H9 (cell line): ENCODE data around the gene ZNF415. TPM values are rescaled to one million over a fixed set of nuclear protein-coding genes. Genes with fewer than 3 reads are reported as not detected.

Source experiments
- DNase-seq: peaks from one replicate; pipeline ENCODE4 v3.0.0-alpha.2; 2017
- H2AFZ ChIP-seq: one replicate; pipeline ENCODE4 v1.6.1; 2013; ENCODE audit warnings: mild to moderate bottlenecking, low read length, control low read depth, moderate library complexity
- H2AK5ac ChIP-seq: 2 replicates; pipeline ENCODE4 v1.6.1; 2013; ENCODE audit warnings: low read length, control low read depth, mixed read lengths; ENCODE audit not compliant: insufficient read length
- H2BK120ac ChIP-seq: one replicate; pipeline ENCODE4 v1.6.1; 2013; ENCODE audit warnings: low read depth, mild to moderate bottlenecking, low read length, control low read depth, inconsistent platforms; ENCODE audit not compliant: poor library complexity, severe bottlenecking
- H2BK12ac ChIP-seq: 2 replicates; pipeline ENCODE4 v1.6.1; 2013; ENCODE audit warnings: low read length, control low read depth, mixed read lengths, low read depth; ENCODE audit not compliant: insufficient read length
- H2BK15ac ChIP-seq: 2 replicates; pipeline ENCODE4 v1.6.1; 2013; ENCODE audit warnings: low read depth, low read length, control low read depth
- H2BK20ac ChIP-seq: one replicate; pipeline ENCODE4 v1.6.1; 2013; ENCODE audit warnings: low read depth, mild to moderate bottlenecking, low read length, control low read depth, inconsistent platforms; ENCODE audit not compliant: poor library complexity, severe bottlenecking
- H2BK5ac ChIP-seq: 2 replicates; pipeline ENCODE4 v1.6.1; 2013; ENCODE audit warnings: low read length, control low read depth, mixed read lengths; ENCODE audit not compliant: insufficient read length
- H3K14ac ChIP-seq: 2 replicates; pipeline ENCODE4 v1.6.1; 2013; ENCODE audit warnings: low read length, control low read depth; ENCODE audit not compliant: insufficient read depth
- H3K18ac ChIP-seq: 2 replicates; pipeline ENCODE4 v1.6.1; 2013; ENCODE audit warnings: low read depth, mild to moderate bottlenecking, mixed read lengths, low read length, control low read depth; ENCODE audit not compliant: insufficient read length
- H3K23ac ChIP-seq: 2 replicates; pipeline ENCODE4 v1.6.1; 2013; ENCODE audit warnings: low read length, control low read depth, mixed read lengths, low read depth; ENCODE audit not compliant: insufficient read length
- H3K23me2 ChIP-seq: 2 replicates; pipeline ENCODE4 v1.6.1; 2013; ENCODE audit warnings: low read depth, mild to moderate bottlenecking, mixed read lengths, low read length, control low read depth; ENCODE audit not compliant: insufficient read length, poor library complexity, severe bottlenecking
- H3K27ac ChIP-seq: 2 replicates; pipeline ENCODE4 v1.5.1; 2013; ENCODE audit warnings: low read length, control low read depth, mixed read lengths, low read depth; ENCODE audit not compliant: insufficient read length
- H3K27me3 ChIP-seq: 2 replicates; pipeline ENCODE4 v1.6.1; 2013; ENCODE audit warnings: low read length, control low read depth, inconsistent platforms; ENCODE audit not compliant: insufficient read depth
- H3K4ac ChIP-seq: 2 replicates; pipeline ENCODE4 v1.6.1; 2013; ENCODE audit warnings: low read depth, mild to moderate bottlenecking, control low read depth, inconsistent platforms, low read length, moderate library complexity
- H3K4me1 ChIP-seq: 2 replicates; pipeline ENCODE4 v1.6.1; 2013; ENCODE audit warnings: low read length, control low read depth, inconsistent platforms; ENCODE audit not compliant: insufficient read depth
- H3K4me2 ChIP-seq: 2 replicates; pipeline ENCODE4 v1.6.1; 2013; ENCODE audit warnings: low read length, control low read depth, mixed read lengths; ENCODE audit not compliant: insufficient read length, insufficient read depth
- H3K56ac ChIP-seq: 2 replicates; pipeline ENCODE4 v1.6.1; 2013; ENCODE audit warnings: low read depth, mild to moderate bottlenecking, mixed read lengths, low read length, control low read depth; ENCODE audit not compliant: insufficient read length
- H3K79me1 ChIP-seq: 2 replicates; pipeline ENCODE4 v1.6.1; 2013; ENCODE audit warnings: low read depth, mild to moderate bottlenecking, moderate library complexity, low read length, control low read depth, inconsistent platforms; ENCODE audit not compliant: insufficient read depth, poor library complexity, severe bottlenecking
- H3K79me2 ChIP-seq: 2 replicates; pipeline ENCODE4 v1.6.1; 2013; ENCODE audit warnings: low read length, control low read depth, inconsistent platforms; ENCODE audit not compliant: insufficient read depth
- H3K9ac ChIP-seq: 2 replicates; pipeline ENCODE4 v1.6.1; 2013; ENCODE audit warnings: low read length, control low read depth, mixed read lengths; ENCODE audit not compliant: insufficient read length; ENCODE audit errors: extremely low read depth
- H3K9me3 ChIP-seq: one replicate; pipeline ENCODE4 v1.6.1; 2013; ENCODE audit warnings: low read depth, low read length, inconsistent platforms; ENCODE audit not compliant: control insufficient read depth
- H3T11ph ChIP-seq: one replicate; pipeline ENCODE4 v1.6.1; 2013; ENCODE audit warnings: mild to moderate bottlenecking, low read length, control low read depth, inconsistent platforms
- H4K20me1 ChIP-seq: one replicate; pipeline ENCODE4 v1.6.1; 2013; ENCODE audit not compliant: control insufficient read depth, insufficient read length, insufficient read depth
- H4K5ac ChIP-seq: 2 replicates; pipeline ENCODE4 v1.6.1; 2013; ENCODE audit warnings: low read depth, mild to moderate bottlenecking, mixed read lengths, low read length, control low read depth; ENCODE audit not compliant: insufficient read length
- H4K8ac ChIP-seq: replicated peaks from 2 replicates; pipeline ENCODE4 v1.6.1; 2013; ENCODE audit warnings: low read length, control low read depth, mixed read lengths, low read depth; ENCODE audit not compliant: insufficient read length
- H4K91ac ChIP-seq: 2 replicates; pipeline ENCODE4 v1.6.1; 2013; ENCODE audit warnings: low read depth, mild to moderate bottlenecking, moderate library complexity, mixed read lengths, low read length, control low read depth; ENCODE audit not compliant: insufficient read length
- H3K27ac Mint-ChIP-seq, 3 experiments: 2 replicates in 2 of 3; 3 replicates in 1 of 3; pipeline ENCODE4 v1.8.0; 2020 to 2021; ENCODE audit warnings: mixed read lengths in 3 of 3, mild to moderate bottlenecking in 1 of 3, moderate library complexity in 1 of 3
- H3K27me3 Mint-ChIP-seq: 2 replicates; pipeline ENCODE4 v1.8.0; 2021; ENCODE audit warnings: low read depth, mild to moderate bottlenecking, moderate library complexity, mixed read lengths
- H3K36me3 Mint-ChIP-seq, 3 experiments: 2 replicates in 2 of 3; 3 replicates in 1 of 3; pipeline ENCODE4 v1.8.0; 2020 to 2021; ENCODE audit warnings: low read depth in 3 of 3, mixed read lengths in 3 of 3; ENCODE audit not compliant: insufficient read depth in 1 of 3
- H3K4me1 Mint-ChIP-seq, 2 experiments: 2 replicates each; pipeline ENCODE4 v1.8.0; 2020; ENCODE audit warnings: mixed read lengths in 2 of 2
- H3K4me3 Mint-ChIP-seq, 2 experiments: 2 replicates in 1 of 2; 3 replicates in 1 of 2; pipeline ENCODE4 v1.8.0; 2020 to 2021; ENCODE audit warnings: mild to moderate bottlenecking in 2 of 2, mixed read lengths in 2 of 2, moderate library complexity in 1 of 2
- H3K9me3 Mint-ChIP-seq, 2 experiments: 2 replicates in 1 of 2; 3 replicates in 1 of 2; pipeline ENCODE4 v1.8.0; 2020; ENCODE audit warnings: mild to moderate bottlenecking in 2 of 2, mixed read lengths in 2 of 2, moderate library complexity in 1 of 2
- CTCF ChIP-seq: fragments of 200-600 bp; sonication (generic); conservative IDR thresholded peaks from 3 replicates; pipeline ENCODE4 v1.8.0; 2021; ENCODE audit warnings: antibody characterized with exemption, mild to moderate bottlenecking
- WGBS: extraction: QIAGEN DNeasy Blood & Tissue Kit; methylation state at CpG from one replicate; pipeline ENCODE4 v1.1.7; 2013; ENCODE audit warnings: missing lambda C conversion rate, low lambda C conversion rate, mixed read lengths; ENCODE audit not compliant: insufficient read length; ENCODE audit errors: extremely low coverage; 5-methylcytosine and 5-hydroxymethylcytosine counted together
- total RNA-seq: library from RNA; stranded (reverse); gene quantifications from 2 replicates; pipeline ENCODE4 v1.2.1, GENCODE V29; 2021

ZNF415 gene
- total RNA-seq, 1 experiment from 2014 or later: 12.3 TPM

GRCh38 chr19:53123400-53123799 is 9.3 kb downstream of the ZNF415 start:
- Histone ChIP-seq H4K8ac (no peak overlapping the region), H2BK20ac (no peak overlapping the region), H4K5ac (no peak overlapping the region), H4K20me1 (no peaks in the 10 kb centered on the region), H3K4ac (no peak overlapping the region), H3K9me3 (no peaks in the 10 kb centered on the region), H4K91ac (no peak overlapping the region), H3K23me2 (no peaks in the 10 kb centered on the region), H3K23ac (no peak overlapping the region), H2BK5ac (no peak overlapping the region), H3K4me2 (no peak overlapping the region), H3K9ac (no peak overlapping the region), H3K4me1 (no peaks in the 10 kb centered on the region; the same call in 1 of the 2 replicates), H2BK15ac (no peak overlapping the region), H2BK12ac (no peak overlapping the region), H3K18ac (no peak overlapping the region), H3K14ac (no peak overlapping the region), H3K79me1 (no peaks in the 10 kb centered on the region), H3T11ph (no peak overlapping the region), H3K27ac (no peak overlapping the region), H3K27me3 (no peaks in the 10 kb centered on the region), H2AFZ (no peak overlapping the region), H3K56ac (no peak overlapping the region), H3K79me2 (no peaks in the 10 kb centered on the region), H2BK120ac (no peak overlapping the region), H2AK5ac (no peak overlapping the region)
- DNase-seq: no peak
- H3K4me1 Mint-ChIP-seq: peaks cover 2 to 7% of the 10 kb centered on the region in 2 experiments; a peak in 2 of 4 replicates
- H3K36me3 Mint-ChIP-seq: peaks cover 6 to 26% (median 17%) of the 10 kb centered on the region in 3 experiments
- no peaks in the 10 kb centered on the region for H3K27me3 Mint-ChIP-seq
- TF ChIP-seq CTCF: no peak
- no peak overlapping the region for H3K27ac Mint-ChIP-seq
- no peak overlapping the region for H3K4me3 Mint-ChIP-seq
- no CpG with 5 or more reads among the region's 7 CpGs for WGBS
- peaks cover 0 to 2% of the 10 kb centered on the region in 2 experiments; a peak in 1 of 5 replicates for H3K9me3 Mint-ChIP-seq
